ENCODE results near the gene PDGFC. TPM values are rescaled to one million over a fixed set of nuclear protein-coding genes. Genes with fewer than 3 reads are reported as not detected.

Gene PDGFC
- total and polyA plus RNA-seq, 9 donors = 18.6 to 58.0 (median 36.2) TPM

DNA sequence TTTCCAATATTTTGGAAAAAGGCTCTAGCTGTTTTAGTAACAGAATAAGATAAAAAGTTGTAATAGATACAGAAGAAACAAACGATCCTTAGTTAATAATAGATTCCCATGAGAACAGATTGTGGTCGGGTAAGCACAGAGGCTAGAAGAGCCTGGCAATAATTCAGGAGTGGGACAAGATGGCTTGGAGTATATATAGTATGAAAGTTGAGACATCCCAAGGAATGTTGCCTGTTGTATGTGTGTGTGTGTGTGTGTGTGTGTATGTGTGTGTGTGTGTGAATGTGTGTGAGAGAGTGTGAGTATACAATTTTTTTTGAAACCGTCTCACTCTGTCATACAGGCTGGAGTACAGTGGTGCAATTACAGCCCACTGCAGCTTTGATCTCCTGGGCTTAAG, 150.7 kb downstream of the PDGFC start:
- Histone ChIP-seq H3K4me1 (ENCODE audit: insufficient read depth) (peaks cover 3% of the 10 kb centered on the region), H3K4me3 (no peak overlapping the region), H3K36me3 (no peaks in the 10 kb centered on the region), H3K27me3 (no peaks in the 10 kb centered on the region), H3K27ac (no peak overlapping the region), H3K9me3 (no peaks in the 10 kb centered on the region)
- no peak for DNase-seq
- TF ChIP-seq EP300 (IDR thresholded peaks at IDR 0.05) = no peak
- no peak for TF ChIP-seq POLR2A (IDR thresholded peaks at IDR 0.05)
- no peak for TF ChIP-seq CTCF (IDR thresholded peaks at IDR 0.05)
- intact Hi-C loops (cut with DNase I) = no loop called here
- WGBS, 3 donors = 22 to 31% (median 24%) methylated on average over 3 of the region's 3 CpGs

GRCh38 chr4:156816360-156816755, 155.2 kb downstream of the PDGFC start:
- Histone ChIP-seq H3K4me3 (no peak overlapping the region), H3K4me1 (ENCODE audit: insufficient read depth) (peaks cover 3% of the 10 kb centered on the region), H3K27me3 (no peaks in the 10 kb centered on the region), H3K27ac (no peak overlapping the region), H3K9me3 (no peaks in the 10 kb centered on the region), H3K36me3 (no peaks in the 10 kb centered on the region)
- intact Hi-C loops (cut with DNase I) = no loop called here
- WGBS, 3 donors = 50 to 87% (median 70%) methylated on average over 2 of the region's 2 CpGs
- TF ChIP-seq EP300 (IDR thresholded peaks at IDR 0.05) = no peak
- TF ChIP-seq CTCF (IDR thresholded peaks at IDR 0.05) = no peak
- TF ChIP-seq POLR2A (IDR thresholded peaks at IDR 0.05) = no peak
- no peak for DNase-seq

DNA sequence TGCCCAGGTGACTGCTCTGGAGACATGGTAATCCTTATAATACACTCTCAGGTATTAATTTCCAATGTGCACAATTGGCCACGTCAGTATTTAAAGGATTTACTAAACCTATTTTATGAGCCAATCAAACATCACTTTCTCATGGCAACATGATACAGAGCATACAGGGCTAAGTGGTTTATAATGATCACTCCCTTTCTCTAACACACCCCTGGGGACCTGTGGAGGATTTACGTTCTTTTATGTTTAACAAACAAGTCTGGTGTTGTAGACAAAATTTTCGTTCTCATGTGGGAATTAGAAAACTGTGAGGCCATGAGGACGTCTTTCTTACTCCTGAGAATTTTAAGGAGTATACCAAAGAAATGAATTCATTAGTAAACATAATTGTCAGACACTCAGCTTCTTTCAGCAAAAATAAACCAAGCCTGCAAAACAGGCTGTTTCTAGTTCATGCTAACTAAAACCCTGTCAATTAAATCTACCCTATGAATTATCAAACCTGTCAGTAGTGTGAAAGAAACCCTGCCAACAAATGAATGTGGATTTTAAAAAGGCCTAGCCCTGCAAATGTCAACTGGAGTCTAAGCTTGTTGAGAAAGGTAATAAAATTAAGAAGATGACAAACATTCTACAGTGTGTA, 155.8 kb downstream of the PDGFC start:
- intact Hi-C loops (cut with DNase I) = no loop called here
- H3K4me1 ChIP-seq (ENCODE audit: insufficient read depth) = no peaks in the 10 kb centered on the region
- no peak overlapping the region for H3K27ac ChIP-seq
- H3K4me3 ChIP-seq = no peak overlapping the region
- DNase-seq = no peak
- 14 to 30% (median 16%) methylated on average over 4 of the region's 4 CpGs for WGBS, 3 donors
- H3K36me3 ChIP-seq = no peaks in the 10 kb centered on the region
- TF ChIP-seq EP300 (IDR thresholded peaks at IDR 0.05) (no peak), POLR2A (IDR thresholded peaks at IDR 0.05) (no peak), CTCF (IDR thresholded peaks at IDR 0.05) (no peak)
- no peaks in the 10 kb centered on the region for H3K27me3 ChIP-seq
- H3K9me3 ChIP-seq = no peaks in the 10 kb centered on the region

DNA sequence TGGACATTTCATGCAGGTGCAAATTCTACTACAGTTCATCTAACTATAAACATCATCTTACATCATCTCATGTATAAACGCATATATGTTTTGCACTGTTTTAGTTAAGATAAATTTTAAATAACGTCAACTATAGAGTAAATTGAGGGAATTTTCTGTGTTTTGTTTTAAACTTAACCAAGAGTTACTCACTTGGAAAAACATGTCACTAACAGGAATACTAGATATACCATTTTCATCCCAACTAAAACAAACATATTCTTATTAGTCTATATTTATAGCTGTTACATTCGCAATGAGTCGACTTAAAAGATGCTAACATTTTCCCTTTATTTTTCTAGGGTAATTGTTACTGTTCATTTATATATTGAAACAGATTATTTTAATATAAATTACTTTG, 159.6 kb downstream of the PDGFC start:
- Histone ChIP-seq H3K4me3 (no peak overlapping the region), H3K27me3 (no peaks in the 10 kb centered on the region), H3K27ac (no peak overlapping the region), H3K36me3 (no peaks in the 10 kb centered on the region), H3K4me1 (ENCODE audit: insufficient read depth) (peaks cover 1% of the 10 kb centered on the region), H3K9me3 (no peaks in the 10 kb centered on the region)
- intact Hi-C loops (cut with DNase I) = no loop called here
- 88 to 93% (median 88%) methylated on average over 4 of the region's 4 CpGs for WGBS, 3 donors
- TF ChIP-seq POLR2A (IDR thresholded peaks at IDR 0.05) (no peak), CTCF (IDR thresholded peaks at IDR 0.05) (no peak), EP300 (IDR thresholded peaks at IDR 0.05) (no peak)
- DNase-seq = no peak
